Liver (tissue), 9 donors: Measurements from ENCODE around the gene OTOGL. TPM values are rescaled to one million over a fixed set of nuclear protein-coding genes. Genes with fewer than 3 reads are reported as not detected.

Experiments
- DNase-seq: peaks from one replicate; pipeline ENCODE4 v3.0.0-alpha.2; 2017; ENCODE audit warnings: low spot score
- H3K27ac ChIP-seq, 2 donors: one replicate each; pipeline ENCODE4 v1.7.0; 2013; ENCODE audit warnings: inconsistent platforms in 2 of 2, low read length in 2 of 2, control low read depth in 1 of 2, low read depth in 1 of 2, mild to moderate bottlenecking in 1 of 2
- H3K27me3 ChIP-seq, 4 donors: one replicate each; pipeline versions ENCODE4 v1.6.1 to v1.7.0; 2013; ENCODE audit warnings: low read length in 3 of 4, inconsistent platforms in 1 of 4, mild to moderate bottlenecking in 1 of 4, moderate library complexity in 1 of 4; ENCODE audit not compliant: control insufficient read depth in 4 of 4, insufficient read depth in 4 of 4
- H3K36me3 ChIP-seq, 4 donors: one replicate each; pipeline versions ENCODE4 v1.6.1 to v1.7.0; 2013; ENCODE audit warnings: low read length in 3 of 4, mild to moderate bottlenecking in 3 of 4, low read depth in 1 of 4, moderate library complexity in 1 of 4; ENCODE audit not compliant: control insufficient read depth in 4 of 4, insufficient read depth in 3 of 4
- H3K4me1 ChIP-seq, 4 donors: one replicate each; pipeline versions ENCODE4 v1.6.1 to v1.7.0; 2013; ENCODE audit warnings: low read length in 3 of 4, mild to moderate bottlenecking in 3 of 4, moderate library complexity in 1 of 4; ENCODE audit not compliant: control insufficient read depth in 4 of 4, insufficient read depth in 4 of 4
- H3K4me3 ChIP-seq, 3 donors: one replicate each; pipeline versions ENCODE4 v1.6.1 to v1.7.0; 2013; ENCODE audit warnings: low read length in 3 of 3, control low read depth in 1 of 3, low read depth in 1 of 3, mild to moderate bottlenecking in 1 of 3
- H3K9ac ChIP-seq, 2 donors: one replicate each; pipeline ENCODE4 v1.7.0; 2013; ENCODE audit warnings: low read length in 2 of 2, mild to moderate bottlenecking in 2 of 2, moderate library complexity in 2 of 2, control low read depth in 1 of 2, low read depth in 1 of 2
- H3K9me3 ChIP-seq, 4 donors: one replicate each; pipeline versions ENCODE4 v1.6.1 to v1.7.0; 2013; ENCODE audit warnings: low read length in 3 of 4; ENCODE audit not compliant: control insufficient read depth in 4 of 4
- CTCF ChIP-seq: fragments of 150-350 bp; IDR thresholded peaks from 2 replicates; pipeline ENCODE4 v1.5.1; 2017; ENCODE audit warnings: improper control_type of control experiment, low read depth, low read length; ENCODE audit not compliant: missing input control
- EGR1 ChIP-seq, 2 donors: IDR thresholded peaks; 2 replicates each; pipeline ENCODE4 v1.6.1; 2016 to 2018; ENCODE audit warnings: antibody characterized with exemption in 2 of 2, low read depth in 2 of 2
- FOXA1 ChIP-seq: IDR thresholded peaks from 2 replicates; pipeline ENCODE4 v1.6.1; 2016; ENCODE audit warnings: antibody characterized with exemption
- FOXA2 ChIP-seq: IDR thresholded peaks from 2 replicates; pipeline ENCODE4 v1.6.1; 2016; ENCODE audit warnings: antibody characterized with exemption
- HNF4A ChIP-seq, 2 donors: conservative IDR thresholded peaks; 2 replicates each; pipeline ENCODE4 v1.6.1; 2016; ENCODE audit warnings: antibody characterized with exemption in 2 of 2, mild to moderate bottlenecking in 2 of 2
- HNF4G ChIP-seq: IDR thresholded peaks from 2 replicates; pipeline ENCODE4 v1.6.1; 2016; ENCODE audit warnings: antibody characterized with exemption
- NR2F2 ChIP-seq: IDR thresholded peaks from 2 replicates; pipeline ENCODE4 v1.6.1; 2016; ENCODE audit warnings: antibody characterized with exemption
- RAD21 ChIP-seq, 2 donors: IDR thresholded peaks; 2 replicates each; pipeline ENCODE4 v1.6.1; 2016; ENCODE audit warnings: antibody characterized with exemption in 2 of 2, mild to moderate bottlenecking in 2 of 2
- RXRA ChIP-seq, 2 donors: IDR thresholded peaks; 2 replicates each; pipeline ENCODE4 v1.6.1; 2017 to 2018; ENCODE audit warnings: antibody characterized with exemption in 2 of 2, mild to moderate bottlenecking in 1 of 2
- SP1 ChIP-seq: IDR thresholded peaks from 2 replicates; pipeline ENCODE4 v1.6.1; 2018; ENCODE audit warnings: antibody characterized with exemption, mild to moderate bottlenecking
- TAF1 ChIP-seq: conservative IDR thresholded peaks from 2 replicates; pipeline ENCODE4 v1.6.1; 2016; ENCODE audit warnings: antibody characterized with exemption, mild to moderate bottlenecking
- YY1 ChIP-seq: IDR thresholded peaks from 2 replicates; pipeline ENCODE4 v1.6.1; 2016; ENCODE audit warnings: antibody characterized with exemption, mild to moderate bottlenecking
- ZBTB33 ChIP-seq: IDR thresholded peaks from 2 replicates; pipeline ENCODE4 v1.6.1; 2016; ENCODE audit warnings: antibody characterized with exemption
- WGBS: extraction: QIAGEN DNeasy Blood & Tissue Kit; methylation state at CpG from one replicate; pipeline ENCODE4 v1.1.7; 2013; 5-methylcytosine and 5-hydroxymethylcytosine counted together
- polyA plus RNA-seq, 2 donors: library from polyadenylated mRNA; stranded (reverse) in 1 of 2; unstranded in 1 of 2; fragments of 200-250 nt in 1 of 2; fragments of >200 nt in 1 of 2; fragmentation: Nextera tagmentation in 1 of 2; extraction: Ambion mirVana in 1 of 2; gene quantifications; one replicate each; pipeline versions ENCODE4 v1.2.1 to v1.2.3, GENCODE V29; 2013 to 2015
- total RNA-seq, 2 donors: library from RNA; depleted of rRNA; stranded (reverse); fragments of >200 nt; gene quantifications; one replicate each; pipeline ENCODE4 v1.2.3, GENCODE V29; 2014
- TF ChIP-seq, protein P1 (sequence below): IDR thresholded peaks from 2 replicates; pipeline ENCODE4 v1.6.1; 2016; ENCODE audit warnings: antibody characterized with exemption
- TF ChIP-seq, protein P2 (sequence below): IDR thresholded peaks from 2 replicates; pipeline ENCODE4 v1.6.1; 2016; ENCODE audit warnings: antibody characterized with exemption
- TF ChIP-seq, protein P3 (sequence below): IDR thresholded peaks from 2 replicates; pipeline ENCODE4 v1.6.1; 2016; ENCODE audit warnings: antibody characterized with exemption, mild to moderate bottlenecking
- donor health status: healthy.
- donor health status: healthy.
- donor health status: healthy.
- donor health status: healthy.
- donor health status: healthy.

Gene OTOGL
- total and polyA plus RNA-seq, 4 donors, result 0.01 to 0.09 (median 0.08) TPM; not detected in 1

DNA sequence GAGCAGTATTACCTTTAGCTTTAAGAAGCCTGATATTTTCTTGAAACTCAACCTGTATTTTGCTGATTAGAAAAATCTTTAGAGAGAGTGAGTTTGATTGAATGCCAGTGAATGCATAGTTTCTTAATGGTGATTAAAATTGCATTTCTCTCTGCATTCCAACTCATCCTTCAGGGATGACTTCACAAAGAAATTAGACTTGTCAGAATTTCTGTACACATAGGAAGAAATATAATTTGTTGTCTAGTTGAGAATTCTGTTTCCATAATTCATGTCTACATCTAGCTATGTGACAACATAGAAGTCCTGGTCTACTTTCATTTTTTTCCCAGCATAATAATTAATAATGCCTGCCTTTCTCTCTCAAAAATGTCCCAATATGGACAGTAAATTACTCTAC, 136.6 kb downstream of the OTOGL start:
- DNase-seq, result no peak
- TF ChIP-seq TAF1, result no peak
- no peak for TF ChIP-seq RAD21 (IDR thresholded peaks at IDR 0.05)
- TF ChIP-seq, protein P1, sequence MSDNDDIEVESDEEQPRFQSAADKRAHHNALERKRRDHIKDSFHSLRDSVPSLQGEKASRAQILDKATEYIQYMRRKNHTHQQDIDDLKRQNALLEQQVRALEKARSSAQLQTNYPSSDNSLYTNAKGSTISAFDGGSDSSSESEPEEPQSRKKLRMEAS, result no peak
- Histone ChIP-seq H3K9ac (no peak overlapping the region), H3K27me3 (no peaks in the 10 kb centered on the region), H3K36me3 (no peaks in the 10 kb centered on the region), H3K4me1 (no peaks in the 10 kb centered on the region), H3K27ac (no peak overlapping the region), H3K4me3 (no peak overlapping the region), H3K9me3 (no peaks in the 10 kb centered on the region)

GRCh38 chr12:80239867-80240266, 140.5 kb downstream of the OTOGL start:
- Histone ChIP-seq H3K4me3 (no peak overlapping the region), H3K9ac (no peak overlapping the region), H3K27me3 (no peaks in the 10 kb centered on the region), H3K27ac (no peak overlapping the region), H3K4me1 (no peaks in the 10 kb centered on the region), H3K9me3 (no peaks in the 10 kb centered on the region), H3K36me3 (no peaks in the 10 kb centered on the region)
- DNase-seq, result no peak
- TF ChIP-seq HNF4G, result no peak
- TF ChIP-seq EGR1 (IDR thresholded peaks at IDR 0.05; ENCODE audit: low read depth in 2 of 2), result no peak
- no peak for TF ChIP-seq YY1
- TF ChIP-seq, protein P1, result no peak
- TF ChIP-seq, protein P2, sequence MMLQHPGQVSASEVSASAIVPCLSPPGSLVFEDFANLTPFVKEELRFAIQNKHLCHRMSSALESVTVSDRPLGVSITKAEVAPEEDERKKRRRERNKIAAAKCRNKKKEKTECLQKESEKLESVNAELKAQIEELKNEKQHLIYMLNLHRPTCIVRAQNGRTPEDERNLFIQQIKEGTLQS, result no peak
- no peak for TF ChIP-seq HNF4A (conservative IDR thresholded peaks at IDR 0.05)
- TF ChIP-seq RXRA (IDR thresholded peaks at IDR 0.05), result no peak
- no peak for TF ChIP-seq FOXA2
- TF ChIP-seq NR2F2, result no peak
- TF ChIP-seq ZBTB33, result no peak

DNA sequence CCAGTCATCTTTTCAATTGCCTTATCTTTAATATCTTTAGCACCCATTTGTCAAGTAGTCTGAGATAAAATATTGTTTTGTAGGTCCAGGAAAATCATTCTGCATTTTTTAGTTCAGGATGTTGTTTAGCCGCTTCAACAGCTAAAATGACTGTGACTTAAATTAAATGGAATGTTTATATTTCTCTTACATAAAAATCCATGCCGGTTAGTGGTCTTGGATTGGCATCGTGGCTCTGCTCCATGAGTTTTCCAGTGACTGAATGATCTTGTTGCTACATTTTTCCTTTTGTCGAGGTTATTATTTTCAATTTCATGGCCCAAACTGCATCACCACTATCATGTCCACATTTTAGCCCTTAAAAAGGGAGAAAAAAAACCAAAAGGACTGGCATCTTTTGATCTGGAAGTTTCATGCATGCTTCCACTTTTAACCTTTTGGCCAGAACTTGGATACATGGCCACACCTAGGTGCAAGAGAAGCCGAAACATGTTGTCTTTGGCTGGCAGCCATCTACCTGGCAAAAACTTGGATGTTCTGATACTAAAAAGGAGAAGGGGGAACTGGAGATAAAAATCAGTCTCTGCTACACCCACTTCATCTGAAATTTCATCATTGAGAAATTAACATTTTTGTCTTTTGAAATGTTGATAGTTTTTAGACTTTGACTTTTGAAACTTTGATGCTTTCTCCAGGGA, 142.4 kb downstream of the OTOGL start:
- no peak for DNase-seq
- H3K36me3 ChIP-seq, result no peaks in the 10 kb centered on the region
- WGBS, result 74% methylated on average over 5 of the region's 5 CpGs
- H3K27ac ChIP-seq, result no peak overlapping the region
- H3K4me3 ChIP-seq, result no peak overlapping the region
- no peaks in the 10 kb centered on the region for H3K27me3 ChIP-seq
- H3K4me1 ChIP-seq, result no peaks in the 10 kb centered on the region
- H3K9ac ChIP-seq, result no peak overlapping the region
- no peaks in the 10 kb centered on the region for H3K9me3 ChIP-seq
- TF ChIP-seq NR2F2 (no peak), SP1 (no peak), FOXA2 (no peak), YY1 (no peak), HNF4A (conservative IDR thresholded peaks at IDR 0.05) (no peak), EGR1 (IDR thresholded peaks at IDR 0.05; ENCODE audit: low read depth in 2 of 2) (no peak), CTCF (no peak), RXRA (IDR thresholded peaks at IDR 0.05) (no peak), TAF1 (no peak), FOXA1 (no peak)
- TF ChIP-seq, protein P3, sequence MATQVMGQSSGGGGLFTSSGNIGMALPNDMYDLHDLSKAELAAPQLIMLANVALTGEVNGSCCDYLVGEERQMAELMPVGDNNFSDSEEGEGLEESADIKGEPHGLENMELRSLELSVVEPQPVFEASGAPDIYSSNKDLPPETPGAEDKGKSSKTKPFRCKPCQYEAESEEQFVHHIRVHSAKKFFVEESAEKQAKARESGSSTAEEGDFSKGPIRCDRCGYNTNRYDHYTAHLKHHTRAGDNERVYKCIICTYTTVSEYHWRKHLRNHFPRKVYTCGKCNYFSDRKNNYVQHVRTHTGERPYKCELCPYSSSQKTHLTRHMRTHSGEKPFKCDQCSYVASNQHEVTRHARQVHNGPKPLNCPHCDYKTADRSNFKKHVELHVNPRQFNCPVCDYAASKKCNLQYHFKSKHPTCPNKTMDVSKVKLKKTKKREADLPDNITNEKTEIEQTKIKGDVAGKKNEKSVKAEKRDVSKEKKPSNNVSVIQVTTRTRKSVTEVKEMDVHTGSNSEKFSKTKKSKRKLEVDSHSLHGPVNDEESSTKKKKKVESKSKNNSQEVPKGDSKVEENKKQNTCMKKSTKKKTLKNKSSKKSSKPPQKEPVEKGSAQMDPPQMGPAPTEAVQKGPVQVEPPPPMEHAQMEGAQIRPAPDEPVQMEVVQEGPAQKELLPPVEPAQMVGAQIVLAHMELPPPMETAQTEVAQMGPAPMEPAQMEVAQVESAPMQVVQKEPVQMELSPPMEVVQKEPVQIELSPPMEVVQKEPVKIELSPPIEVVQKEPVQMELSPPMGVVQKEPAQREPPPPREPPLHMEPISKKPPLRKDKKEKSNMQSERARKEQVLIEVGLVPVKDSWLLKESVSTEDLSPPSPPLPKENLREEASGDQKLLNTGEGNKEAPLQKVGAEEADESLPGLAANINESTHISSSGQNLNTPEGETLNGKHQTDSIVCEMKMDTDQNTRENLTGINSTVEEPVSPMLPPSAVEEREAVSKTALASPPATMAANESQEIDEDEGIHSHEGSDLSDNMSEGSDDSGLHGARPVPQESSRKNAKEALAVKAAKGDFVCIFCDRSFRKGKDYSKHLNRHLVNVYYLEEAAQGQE, result no peak
- TF ChIP-seq, protein P1, result no peak
- TF ChIP-seq, protein P2, result no peak
